ENCODE results near the gene KIF26A.

GRCh38 chr14:104112113-104112505 is 26.3 kb upstream of the KIF26A start:
- no peak for TF ChIP-seq RAD21 (IDR thresholded peaks at IDR 0.05; ENCODE audit: low read length)
- no peak for TF ChIP-seq ELF1 (IDR thresholded peaks at IDR 0.05)

Measured in SK-N-SH (cell line).